Neural progenitor cell (in vitro differentiated cells): ENCODE data around the gene MERTK. TPM values are rescaled to one million over a fixed set of nuclear protein-coding genes. Genes with fewer than 3 reads are reported as not detected.

Experiments
- DNase-seq: peaks from one replicate; pipeline ENCODE4 v3.0.0-alpha.2; 2016; ENCODE audit warnings: low spot score
- H2AFZ ChIP-seq: fragments of 200-600 bp; sonication (generic); replicated peaks from 2 replicates; pipeline ENCODE4 v1.6.1; 2016; ENCODE audit warnings: antibody characterized with exemption
- H3F3A ChIP-seq: fragments of 200-600 bp; sonication (generic); 2 replicates; pipeline ENCODE4 v1.6.1; 2016; ENCODE audit warnings: antibody characterized with exemption, low read depth
- H3K27ac ChIP-seq: fragments of 200-600 bp; sonication (generic); 2 replicates; pipeline ENCODE4 v1.5.1; 2016; ENCODE audit warnings: mild to moderate bottlenecking
- H3K27me3 ChIP-seq: fragments of 200-600 bp; sonication (generic); 2 replicates; pipeline ENCODE4 v1.6.1; 2016; ENCODE audit warnings: mild to moderate bottlenecking, moderate library complexity
- H3K36me3 ChIP-seq: fragments of 200-600 bp; sonication (generic); 2 replicates; pipeline ENCODE4 v1.5.1; 2016
- H3K4me1 ChIP-seq: fragments of 200-600 bp; sonication (generic); 2 replicates; pipeline ENCODE4 v1.6.1; 2016; ENCODE audit warnings: mixed run types
- H3K4me2 ChIP-seq: fragments of 200-600 bp; sonication (generic); 2 replicates; pipeline ENCODE4 v1.6.1; 2016
- H3K4me3 ChIP-seq: fragments of 200-600 bp; sonication (generic); 2 replicates; pipeline ENCODE4 v1.5.1; 2016
- H3K79me2 ChIP-seq: fragments of 200-600 bp; sonication (generic); 2 replicates; pipeline ENCODE4 v1.6.1; 2016; ENCODE audit warnings: low read depth
- H3K9ac ChIP-seq: fragments of 200-600 bp; sonication (generic); 2 replicates; pipeline ENCODE4 v1.6.1; 2016
- H3K9me3 ChIP-seq: fragments of 200-600 bp; sonication (generic); 2 replicates; pipeline ENCODE4 v1.5.1; 2016; ENCODE audit warnings: low read depth
- H4K20me1 ChIP-seq: fragments of 200-600 bp; sonication (generic); 2 replicates; pipeline ENCODE4 v1.6.1; 2016; ENCODE audit warnings: low read depth
- H3K27ac Mint-ChIP-seq: 3 replicates; pipeline ENCODE4 v1.8.0; 2021; ENCODE audit warnings: mixed read lengths
- H3K27me3 Mint-ChIP-seq: 2 replicates; pipeline ENCODE4 v1.8.0; 2022; ENCODE audit warnings: low read depth, mild to moderate bottlenecking, inconsistent platforms, moderate library complexity, mixed read lengths; ENCODE audit not compliant: insufficient read depth
- H3K36me3 Mint-ChIP-seq: 3 replicates; pipeline ENCODE4 v1.8.0; 2021; ENCODE audit warnings: mixed read lengths
- H3K4me1 Mint-ChIP-seq: 3 replicates; pipeline ENCODE4 v1.8.0; 2021; ENCODE audit warnings: mixed read lengths
- H3K4me3 Mint-ChIP-seq: 3 replicates; pipeline ENCODE4 v1.8.0; 2021; ENCODE audit warnings: mild to moderate bottlenecking, moderate library complexity, mixed read lengths
- H3K9me3 Mint-ChIP-seq: 3 replicates; pipeline ENCODE4 v1.8.0; 2020; ENCODE audit warnings: mixed read lengths
- CTCF ChIP-seq: fragments of 200-600 bp; sonication (generic); IDR thresholded peaks from 2 replicates; pipeline ENCODE4 v1.5.1; 2017; ENCODE audit warnings: antibody characterized with exemption, mild to moderate bottlenecking
- EZH2 ChIP-seq: fragments of 200-600 bp; sonication (generic); IDR thresholded peaks from 2 replicates; pipeline ENCODE4 v1.6.1; 2017; ENCODE audit warnings: antibody characterized with exemption, mild to moderate bottlenecking, moderate library complexity
- EZH2phosphoT487 ChIP-seq: fragments of 200-600 bp; sonication (generic); IDR thresholded peaks from 2 replicates; pipeline ENCODE4 v1.6.1; 2017; ENCODE audit warnings: antibody characterized with exemption
- total RNA-seq: library from RNA; depleted of rRNA; stranded (reverse); fragments of >200 nt; gene quantifications from 2 replicates; pipeline ENCODE4 v1.2.3, GENCODE V29; 2015; ENCODE audit warnings: low replicate concordance

The MERTK gene
- total RNA-seq, 1 donor from 2014 or later: 6.1 TPM

- peaks cover 5% of the 10 kb centered on the region for H3K27me3 ChIP-seq
- H3F3A ChIP-seq: peaks cover 5% of the 10 kb centered on the region
- peak; percentile 37 for DNase-seq
- H3K36me3 ChIP-seq: no peaks in the 10 kb centered on the region
- Mint-ChIP-seq H3K4me1 (peaks cover 10% of the 10 kb centered on the region), H3K27ac (no peak overlapping the region), H3K4me3 (no peak overlapping the region), H3K27me3 (peaks cover 14% of the 10 kb centered on the region), H3K36me3 (peaks cover 3% of the 10 kb centered on the region), H3K9me3 (peaks cover 21% of the 10 kb centered on the region)
- no peaks in the 10 kb centered on the region for H3K79me2 ChIP-seq
- no peak overlapping the region for H3K9ac ChIP-seq
- H2AFZ ChIP-seq: no peak overlapping the region
- H4K20me1 ChIP-seq: no peaks in the 10 kb centered on the region
- no peak overlapping the region for H3K4me3 ChIP-seq
- TF ChIP-seq CTCF (peak; percentile 88), EZH2phosphoT487 (no peak)
- H3K27ac ChIP-seq: no peak overlapping the region
- H3K4me1 ChIP-seq: peaks cover 9% of the 10 kb centered on the region
- no peak overlapping the region for H3K4me2 ChIP-seq
- peaks cover 3% of the 10 kb centered on the region for H3K9me3 ChIP-seq
Measured at GRCh38 chr2:112048887-112049286, 150.5 kb downstream of the MERTK start.

GRCh38 chr2:112050316-112050715 is 151.9 kb downstream of the MERTK start:
- TF ChIP-seq EZH2 (no peak), CTCF (no peak), EZH2phosphoT487 (no peak)
- Histone ChIP-seq H3K36me3 (no peaks in the 10 kb centered on the region), H3F3A (peaks cover 10% of the 10 kb centered on the region), H3K27me3 (peaks cover 5% of the 10 kb centered on the region), H3K4me3 (no peak overlapping the region), H3K4me2 (no peak overlapping the region), H2AFZ (no peak overlapping the region), H3K9ac (no peak overlapping the region), H3K79me2 (no peaks in the 10 kb centered on the region), H4K20me1 (no peaks in the 10 kb centered on the region), H3K27ac (no peak overlapping the region), H3K4me1 (peaks cover 9% of the 10 kb centered on the region), H3K9me3 (no peaks in the 10 kb centered on the region)
- Mint-ChIP-seq H3K27me3 (peaks cover 11% of the 10 kb centered on the region), H3K36me3 (peaks cover 2% of the 10 kb centered on the region), H3K4me1 (peaks cover 10% of the 10 kb centered on the region), H3K27ac (no peak overlapping the region), H3K9me3 (peaks cover 15% of the 10 kb centered on the region), H3K4me3 (no peak overlapping the region)
- no peak for DNase-seq

- Histone ChIP-seq H4K20me1 (no peaks in the 10 kb centered on the region), H3K4me3 (peak overlapping the region; percentile 64), H2AFZ (peak overlapping the region; percentile 93), H3K79me2 (no peaks in the 10 kb centered on the region), H3K27me3 (peaks cover 5% of the 10 kb centered on the region), H3K36me3 (no peaks in the 10 kb centered on the region), H3K9ac (no peak overlapping the region), H3K4me2 (peak overlapping the region; percentile 68), H3K27ac (no peak overlapping the region), H3K4me1 (peaks cover 7% of the 10 kb centered on the region), H3F3A (peaks cover 20% of the 10 kb centered on the region), H3K9me3 (no peaks in the 10 kb centered on the region)
- Mint-ChIP-seq H3K4me3 (peak overlapping the region; percentile 93), H3K4me1 (peaks cover 14% of the 10 kb centered on the region), H3K27me3 (peaks cover 6% of the 10 kb centered on the region), H3K27ac (peak overlapping the region; percentile 91), H3K36me3 (peaks cover 9% of the 10 kb centered on the region), H3K9me3 (peaks cover 6% of the 10 kb centered on the region)
- no peak for TF ChIP-seq CTCF
- TF ChIP-seq EZH2: no peak
- TF ChIP-seq EZH2phosphoT487: no peak
- peak; percentile 97 for DNase-seq
Measured at GRCh38 chr2:112053917-112054846, 155.8 kb downstream of the MERTK start.
